NCI-H446 (cell line): ENCODE results near the gene CSK.

Source experiments
- DNase-seq, 2 experiments: peaks; one replicate each; lab custom pipeline; 2025; lab: John Stamatoyannopoulos, UW

The CSK gene

DNA sequence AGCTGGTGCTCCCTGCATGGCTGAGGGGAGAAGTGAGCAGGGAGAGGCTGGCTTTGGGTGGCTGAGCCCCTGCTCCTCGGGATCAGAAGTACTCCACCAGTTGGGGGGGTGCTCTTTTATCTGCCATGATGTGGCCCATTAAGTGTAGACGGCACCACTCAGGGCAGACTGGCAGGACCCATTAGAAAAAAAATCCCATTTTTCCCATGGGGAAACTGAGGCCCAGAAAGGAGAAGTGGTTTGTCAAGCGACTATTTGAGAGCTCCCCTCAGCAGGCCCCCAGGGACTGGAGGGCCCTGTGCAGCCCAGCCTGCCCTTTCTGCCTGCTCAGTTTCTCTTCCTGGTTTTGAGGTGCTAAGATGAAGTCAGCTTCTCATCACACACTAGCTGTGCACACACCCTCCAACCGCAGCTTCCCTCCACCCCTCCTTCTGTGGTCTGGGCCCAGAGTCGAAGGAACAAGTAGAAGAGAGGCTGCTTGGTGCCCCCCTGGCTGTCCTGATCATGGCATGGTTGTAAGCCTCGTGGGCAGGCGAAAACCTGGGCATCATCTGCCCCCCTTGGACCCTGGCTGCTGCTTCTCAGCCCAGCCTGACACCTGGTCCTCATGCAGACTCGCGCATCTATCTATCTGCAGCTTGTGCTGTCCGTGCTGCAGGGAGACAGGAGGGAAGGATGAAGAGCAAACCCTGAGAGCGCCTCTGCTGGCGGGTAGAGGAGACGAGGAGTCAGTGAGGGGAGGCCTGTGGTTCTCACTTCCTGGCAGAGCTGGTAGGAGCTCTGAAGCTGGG, 5.6 kb downstream of the CSK start:
- DNase-seq: no peak

DNA sequence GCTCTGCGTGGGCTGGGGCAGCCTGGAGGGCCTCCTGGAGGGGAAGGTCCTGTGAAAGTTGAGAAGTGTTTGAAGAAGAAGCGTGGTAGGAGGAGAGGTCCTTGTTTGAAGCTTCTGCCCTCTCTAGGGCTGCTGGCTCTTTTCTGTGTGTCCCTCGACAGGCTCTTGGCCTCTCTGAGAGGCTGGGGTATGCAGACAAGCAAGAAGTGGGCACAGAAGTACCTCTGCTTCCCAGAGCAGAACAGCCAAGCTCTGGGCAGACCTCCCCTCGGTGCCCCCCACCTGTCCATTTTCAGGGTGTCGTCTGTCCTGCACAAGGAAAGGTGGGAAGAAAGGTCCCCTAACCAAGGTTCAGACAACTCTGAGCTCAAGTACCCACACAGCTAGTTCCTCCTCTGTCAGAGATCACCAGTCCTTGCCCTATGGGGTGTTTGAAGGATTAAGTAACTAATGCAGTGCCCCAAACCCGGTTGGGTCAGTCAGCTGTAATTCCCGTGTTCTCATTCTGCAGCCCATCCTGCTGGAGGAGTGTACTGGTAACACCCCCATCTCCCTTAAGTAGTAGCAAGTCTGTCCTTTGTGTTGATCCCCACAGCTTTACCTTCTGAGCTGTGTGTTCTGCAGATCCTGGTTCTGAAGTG, 6.3 kb downstream of the CSK start:
- no peak for DNase-seq

- no peak for DNase-seq
Observed at GRCh38 chr15:74788683-74789151, 6.8 kb downstream of the CSK start.

- DNase-seq: no peak
Observed at GRCh38 chr15:74789171-74789631, 7.3 kb downstream of the CSK start.

DNA sequence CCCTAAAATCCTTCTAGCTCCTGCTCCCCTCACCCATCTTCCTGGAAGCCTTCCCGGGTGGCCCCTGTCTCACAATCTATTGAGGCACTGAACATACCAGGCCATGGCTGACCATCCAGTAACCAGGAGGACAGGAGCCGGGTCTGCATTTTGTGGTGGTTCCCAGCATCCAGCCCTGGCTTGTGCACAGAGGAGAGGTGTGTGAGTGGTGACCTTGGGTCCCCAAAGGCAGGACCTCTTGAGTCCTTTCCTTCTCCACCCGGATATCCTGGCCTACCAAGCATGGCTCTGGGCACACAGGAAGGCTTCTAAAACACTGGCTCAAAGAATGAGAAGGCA, 7.8 kb downstream of the CSK start:
- DNase-seq: no peak

GRCh38 chr15:74790080-74790916, 8.4 kb downstream of the CSK start:
- no peak for DNase-seq

DNA sequence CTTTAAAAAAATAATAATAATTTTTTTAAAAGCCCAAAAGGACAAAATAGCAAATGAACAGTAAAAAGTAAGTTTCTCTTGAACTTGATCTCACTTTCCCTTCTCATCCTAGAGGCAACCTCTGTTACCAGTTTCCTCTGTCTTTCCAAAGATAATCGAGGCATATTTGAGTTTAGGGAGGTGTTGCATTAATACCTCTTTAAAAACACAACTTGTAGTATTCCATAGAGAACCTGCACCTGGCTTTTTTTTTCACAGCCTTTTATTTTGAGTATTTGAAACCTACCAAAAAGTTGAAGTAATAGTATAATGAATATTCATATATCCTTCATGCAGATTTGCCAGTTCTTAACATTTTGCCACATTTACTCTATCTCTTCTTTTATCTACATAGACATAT, 9.1 kb downstream of the CSK start:
- DNase-seq: no peak

- no peak for DNase-seq
Observed at GRCh38 chr15:74791667-74792066, 9.8 kb downstream of the CSK start.

- DNase-seq: no peak
Observed at GRCh38 chr15:74792227-74793016, 10.5 kb downstream of the CSK start.

GRCh38 chr15:74793135-74794028, 11.5 kb downstream of the CSK start:
- no peak for DNase-seq

DNA sequence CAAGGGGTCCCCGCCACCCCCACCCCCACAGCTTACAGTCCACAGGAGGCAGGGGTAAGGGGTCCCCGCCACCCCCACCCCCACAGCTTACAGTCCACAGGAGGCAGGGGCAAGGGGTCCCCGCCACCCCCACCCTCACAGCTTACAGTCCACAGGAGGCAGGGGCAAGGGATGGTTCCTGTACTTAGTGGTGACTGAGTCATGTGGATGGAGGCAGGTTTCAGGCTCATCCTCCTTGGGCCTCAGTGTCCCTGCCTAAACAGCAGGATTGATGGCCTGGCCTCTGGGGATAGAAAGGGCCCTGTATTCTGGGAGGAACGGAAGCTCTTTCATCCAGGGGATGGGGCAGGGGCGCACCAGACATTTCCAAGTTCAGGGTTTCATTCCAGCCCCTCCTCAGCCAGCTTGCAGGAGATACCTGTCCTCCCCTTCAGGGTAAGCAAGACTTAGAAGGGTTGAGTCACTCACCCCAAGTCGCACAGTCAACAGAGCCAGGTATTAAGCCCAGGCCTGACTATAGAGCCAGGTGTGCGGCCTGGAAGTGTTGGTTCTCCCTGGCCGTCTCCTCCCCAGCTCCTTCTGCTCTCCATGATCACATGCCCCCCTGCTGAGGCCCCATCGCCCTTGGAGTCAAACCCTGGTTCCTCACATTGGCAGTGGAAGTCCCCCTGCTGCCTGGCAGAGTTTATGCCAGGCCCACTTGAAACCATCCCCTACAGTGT, 12.5 kb downstream of the CSK start:
- DNase-seq: no peak

DNA sequence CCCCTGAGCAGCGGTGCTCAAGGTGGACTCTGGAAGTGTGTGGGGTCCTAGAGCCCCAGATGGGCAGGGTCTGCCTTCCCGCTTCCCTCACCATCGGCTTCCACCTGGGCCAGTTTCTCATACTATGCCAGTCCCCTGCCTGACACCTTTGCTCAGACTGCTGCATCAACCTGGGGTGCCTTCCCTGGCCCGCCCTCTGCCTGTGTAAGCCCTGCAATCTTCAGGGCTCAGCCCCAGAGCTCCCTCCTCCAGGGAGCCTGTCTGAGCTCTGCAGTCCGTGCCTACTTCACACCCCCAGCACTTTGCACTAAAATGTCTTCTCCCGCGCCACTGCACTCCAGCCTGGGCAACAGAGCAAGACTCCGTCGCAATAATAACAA, 13.1 kb downstream of the CSK start:
- DNase-seq: no peak

- no peak for DNase-seq
Observed at GRCh38 chr15:74795966-74796625, 14.2 kb downstream of the CSK start.

DNA sequence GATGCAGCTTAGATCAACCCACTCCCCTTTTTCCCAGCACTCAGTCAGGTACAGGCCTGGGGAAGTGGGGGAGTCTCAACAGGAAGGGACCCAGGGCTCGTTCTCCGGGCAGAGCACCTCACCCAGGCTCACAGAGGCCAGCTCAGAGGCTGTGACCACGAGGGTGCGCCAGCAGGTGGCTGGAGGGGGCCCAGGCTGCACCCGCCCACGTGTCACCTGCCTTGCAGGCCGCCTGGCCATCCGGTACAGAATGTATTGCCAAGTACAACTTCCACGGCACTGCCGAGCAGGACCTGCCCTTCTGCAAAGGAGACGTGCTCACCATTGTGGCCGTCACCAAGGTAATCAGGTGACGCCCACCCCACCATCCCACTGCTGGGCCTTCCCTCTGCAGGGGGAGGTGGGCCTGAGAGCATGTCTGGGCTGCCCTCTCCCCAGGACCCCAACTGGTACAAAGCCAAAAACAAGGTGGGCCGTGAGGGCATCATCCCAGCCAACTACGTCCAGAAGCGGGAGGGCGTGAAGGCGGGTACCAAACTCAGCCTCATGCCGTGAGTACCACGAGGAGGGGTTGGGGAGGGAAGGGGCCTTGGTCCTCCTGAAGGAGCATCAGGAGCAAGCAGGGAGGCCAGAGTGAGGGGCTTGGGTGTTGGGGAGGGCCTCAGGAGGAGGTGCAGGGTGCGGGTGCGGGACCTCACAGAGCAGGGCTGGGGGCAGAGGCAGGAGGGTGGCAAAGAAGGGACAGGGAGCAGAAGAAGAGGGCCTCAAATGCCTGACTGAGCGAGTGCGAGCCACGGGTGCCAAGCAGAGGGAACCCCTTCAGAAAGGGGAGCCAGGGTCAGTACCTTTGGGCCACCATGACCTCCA, 16.7 kb downstream of the CSK start:
- DNase-seq: no peak

DNA sequence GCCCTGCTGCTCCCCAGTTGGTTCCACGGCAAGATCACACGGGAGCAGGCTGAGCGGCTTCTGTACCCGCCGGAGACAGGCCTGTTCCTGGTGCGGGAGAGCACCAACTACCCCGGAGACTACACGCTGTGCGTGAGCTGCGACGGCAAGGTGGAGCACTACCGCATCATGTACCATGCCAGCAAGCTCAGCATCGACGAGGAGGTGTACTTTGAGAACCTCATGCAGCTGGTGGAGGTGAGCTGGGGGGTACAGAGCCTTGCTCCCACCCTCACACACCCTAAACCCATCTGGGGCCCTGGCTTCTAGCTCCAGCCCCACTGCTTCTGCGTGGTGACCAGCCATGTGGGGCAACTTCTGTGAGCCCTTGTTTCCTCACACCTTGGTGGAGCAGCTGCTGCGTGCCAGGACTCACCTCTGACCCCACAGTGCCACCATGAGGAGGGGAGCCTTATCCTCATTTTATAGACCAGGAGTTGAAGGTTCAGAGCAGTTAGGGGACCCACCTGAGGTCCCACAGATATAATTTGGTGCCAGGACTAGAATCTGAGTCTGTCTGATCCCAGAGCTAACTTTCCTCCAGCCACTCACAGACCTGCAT, 17.5 kb downstream of the CSK start:
- DNase-seq: no peak

DNA sequence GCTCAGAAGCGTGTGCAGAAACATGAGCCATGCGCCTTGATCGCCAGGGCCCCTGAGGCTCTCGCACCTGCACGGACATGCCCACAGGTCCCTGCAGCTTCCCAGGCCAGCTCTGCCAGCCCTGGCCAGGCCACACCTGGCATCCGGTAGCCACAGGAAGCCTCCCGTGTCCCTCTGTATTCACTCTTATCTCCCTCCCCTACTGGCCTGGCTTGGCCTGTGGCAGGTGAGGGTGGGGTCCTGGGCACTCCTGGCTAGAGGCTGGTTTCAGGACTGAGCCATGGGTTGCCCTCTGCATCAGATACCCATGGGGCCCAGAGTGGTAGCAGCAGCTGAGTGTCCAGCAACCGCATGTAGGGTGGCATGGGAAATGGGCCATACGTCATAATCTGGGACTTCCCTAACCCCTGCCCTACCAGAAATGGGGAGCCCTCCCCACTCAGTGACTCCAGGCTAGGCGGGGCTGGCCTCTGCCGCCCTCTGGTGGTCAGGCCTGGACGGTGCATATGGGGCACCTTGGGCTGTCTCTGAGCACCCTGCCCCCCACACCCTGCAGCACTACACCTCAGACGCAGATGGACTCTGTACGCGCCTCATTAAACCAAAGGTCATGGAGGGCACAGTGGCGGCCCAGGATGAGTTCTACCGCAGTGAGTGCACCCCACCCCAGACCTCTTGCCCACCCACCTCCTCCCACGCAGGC, 18.1 kb downstream of the CSK start:
- no peak for DNase-seq

DNA sequence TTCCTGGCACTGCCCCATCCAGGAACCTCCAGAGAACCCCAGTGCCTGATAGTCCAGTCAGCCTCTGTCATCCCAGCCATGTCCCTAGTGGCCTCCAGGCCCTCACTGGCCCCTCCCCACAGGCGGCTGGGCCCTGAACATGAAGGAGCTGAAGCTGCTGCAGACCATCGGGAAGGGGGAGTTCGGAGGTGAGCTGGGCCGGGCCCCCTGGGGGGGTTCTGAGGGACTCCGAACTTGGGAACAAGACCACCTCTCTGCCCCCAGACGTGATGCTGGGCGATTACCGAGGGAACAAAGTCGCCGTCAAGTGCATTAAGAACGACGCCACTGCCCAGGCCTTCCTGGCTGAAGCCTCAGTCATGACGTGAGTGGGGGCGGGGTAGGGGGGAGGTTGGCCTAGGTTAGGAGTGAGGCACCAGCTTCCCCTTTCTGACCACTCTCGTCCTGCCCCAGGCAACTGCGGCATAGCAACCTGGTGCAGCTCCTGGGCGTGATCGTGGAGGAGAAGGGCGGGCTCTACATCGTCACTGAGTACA, 18.7 kb downstream of the CSK start:
- no peak for DNase-seq
